Measurements from ENCODE around the gene AFAP1.

DNA sequence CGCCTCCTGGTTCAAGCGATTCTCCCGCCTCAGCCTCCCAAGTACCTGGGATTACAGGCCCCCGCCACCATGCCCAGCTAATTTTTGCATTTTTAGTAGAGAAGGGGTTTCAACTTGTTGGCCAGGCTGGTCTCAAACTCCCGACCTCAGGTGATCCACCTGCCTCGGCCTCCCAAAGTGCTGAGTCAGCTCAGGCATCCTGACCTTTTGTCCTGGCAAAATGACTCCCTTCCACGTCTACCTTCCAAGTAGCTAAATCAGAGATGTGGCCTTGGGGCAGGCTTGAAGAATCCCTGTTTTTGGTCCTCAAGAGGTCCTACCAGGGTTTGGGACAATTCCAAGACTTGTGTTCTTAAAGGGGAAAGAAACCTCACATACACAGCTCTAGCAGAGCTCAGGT, 12.8 kb downstream of the AFAP1 start:
- no peak for TF ChIP-seq CTCF (conservative IDR thresholded peaks at IDR 0.05; ENCODE audit: low read depth, low read length)
- TF ChIP-seq EZH2 (IDR thresholded peaks at IDR 0.05; ENCODE audit: low read length, unreplicated experiment): no peak
- TF ChIP-seq EZH2phosphoT487 (IDR thresholded peaks at IDR 0.05; ENCODE audit: borderline replicate concordance, low read length): no peak
